Gastroesophageal sphincter (tissue), 4 donors: ENCODE data around the gene NOD2. TPM values are rescaled to one million over a fixed set of nuclear protein-coding genes. Genes with fewer than 3 reads are reported as not detected.
A peak's percentile ranks its signal among the peaks of the same experiment; 100 is the strongest.

Experiments used
- ATAC-seq: fragments of 150-250 bp; one replicate; pipeline ENCODE4 v1.9.1; 2016; ENCODE audit warnings: mild to moderate bottlenecking, moderate library complexity
- H3K27ac ChIP-seq, 4 donors: fragments of 200-600 bp; sonication (generic) in 3 of 4; 1 replicate in 3 of 4; 2 replicates in 1 of 4; pipeline ENCODE4 v1.5.1; 2016 to 2019
- H3K27me3 ChIP-seq: fragments of 200-600 bp; sonication (generic); one replicate; pipeline ENCODE4 v1.5.1; 2019
- H3K36me3 ChIP-seq, 2 donors: fragments of 200-600 bp; sonication (generic); one replicate each; pipeline ENCODE4 v1.5.1; 2019; ENCODE audit warnings: control low read depth in 1 of 2
- H3K4me1 ChIP-seq, 3 donors: fragments of 200-600 bp; sonication (generic); 1 replicate in 2 of 3; 2 replicates in 1 of 3; pipeline ENCODE4 v1.5.1; 2016 to 2019; ENCODE audit warnings: control low read depth in 2 of 3
- H3K4me3 ChIP-seq, 2 donors: fragments of 200-600 bp; sonication (generic); one replicate each; pipeline ENCODE4 v1.5.1; 2019; ENCODE audit warnings: mild to moderate bottlenecking in 1 of 2, moderate library complexity in 1 of 2
- H3K9me3 ChIP-seq, 3 donors: fragments of 200-600 bp; sonication (generic); one replicate each; pipeline ENCODE4 v1.5.1; 2017 to 2019; ENCODE audit warnings: control low read depth in 2 of 3
- CTCF ChIP-seq, 4 experiments: fragments of 200-600 bp in 2 of 4; fragments of 450-650 bp in 2 of 4; sonication (generic) in 1 of 4; IDR thresholded peaks; one replicate each; pipeline ENCODE4 v1.5.1; 2017 to 2019; ENCODE audit warnings: antibody characterized with exemption in 4 of 4, mild to moderate bottlenecking in 2 of 4, moderate library complexity in 2 of 4
- EP300 ChIP-seq: sonication (generic); formaldehyde crosslinking; IDR thresholded peaks from one replicate; pipeline ENCODE4 v1.6.1; 2017; ENCODE audit warnings: antibody characterized with exemption, mild to moderate bottlenecking
- POLR2A ChIP-seq, 2 donors: fragments of 450-650 bp; IDR thresholded peaks; one replicate each; pipeline ENCODE4 v1.6.1; 2017; ENCODE audit warnings: antibody characterized with exemption in 2 of 2, mild to moderate bottlenecking in 2 of 2, moderate library complexity in 1 of 2
- POLR2AphosphoS5 ChIP-seq: sonication (generic); formaldehyde crosslinking; IDR thresholded peaks from one replicate; pipeline ENCODE4 v1.6.1; 2017; ENCODE audit warnings: antibody characterized with exemption
- WGBS, 2 donors: methylation state at CpG; one replicate each; pipeline ENCODE4 v1.1.5; 2018; ENCODE audit warnings: low coverage in 1 of 2; 5-methylcytosine and 5-hydroxymethylcytosine counted together
- total RNA-seq, 4 donors: library from RNA; depleted of rRNA; stranded (reverse); fragments of >200 nt; gene quantifications; one replicate each; pipeline ENCODE4 v1.1.0, GENCODE V29; 2016

NOD2 gene
- total RNA-seq, 4 donors from 2014 or later: 0.82 to 5.9 (median 3.5) TPM

- WGBS, 2 donors: 71 to 74% methylated on average over 2 to 3 of the region's 5 CpGs
- no peak for ATAC-seq
- Histone ChIP-seq H3K36me3 (peaks cover 0 to 3% of the 10 kb centered on the region in 2 donors), H3K27me3 (no peaks in the 10 kb centered on the region), H3K27ac (no peak overlapping the region), H3K4me1 (peaks cover 0 to 17% (median 0%) of the 10 kb centered on the region in 3 donors), H3K9me3 (peaks cover 0 to 5% (median 0%) of the 10 kb centered on the region in 3 donors), H3K4me3 (no peak overlapping the region)
- TF ChIP-seq POLR2A (IDR thresholded peaks at IDR 0.05) (no peak), EP300 (no peak), POLR2AphosphoS5 (no peak), CTCF (IDR thresholded peaks at IDR 0.05) (no peak)
Measured at GRCh38 chr16:50709980-50710379, 16.6 kb downstream of the NOD2 start.

GRCh38 chr16:50711040-50711439, 17.6 kb downstream of the NOD2 start:
- Histone ChIP-seq H3K4me1 (peaks cover 0 to 17% (median 0%) of the 10 kb centered on the region in 3 donors), H3K27me3 (no peaks in the 10 kb centered on the region), H3K9me3 (no peaks in the 10 kb centered on the region), H3K4me3 (no peak overlapping the region), H3K27ac (peak overlapping the region in 1 of 4 donors; percentile 48), H3K36me3 (peaks cover 0 to 3% of the 10 kb centered on the region in 2 donors)
- ATAC-seq: no peak
- no peak for TF ChIP-seq POLR2A (IDR thresholded peaks at IDR 0.05)
- no peak for TF ChIP-seq EP300
- no peak for TF ChIP-seq POLR2AphosphoS5
- TF ChIP-seq CTCF (IDR thresholded peaks at IDR 0.05): no peak
- WGBS, 2 donors: 90% methylated on average over 6 of the region's 21 CpGs; no CpG with 5 or more reads in 1 of the 2 donors

GRCh38 chr16:50711862-50712559, 18.6 kb downstream of the NOD2 start:
- H3K36me3 ChIP-seq: peaks cover 0 to 3% of the 10 kb centered on the region in 2 donors
- peaks cover 0 to 17% (median 0%) of the 10 kb centered on the region in 3 donors for H3K4me1 ChIP-seq
- peak; percentile 13 for ATAC-seq
- H3K27me3 ChIP-seq: no peaks in the 10 kb centered on the region
- H3K27ac ChIP-seq: peak overlapping the region in 2 of 4 donors; percentile 22 to 48
- no peak overlapping the region for H3K4me3 ChIP-seq
- 100% methylated on average over 1 of the region's 25 CpGs; no CpG with 5 or more reads in 1 of the 2 donors for WGBS, 2 donors
- no peaks in the 10 kb centered on the region for H3K9me3 ChIP-seq
- TF ChIP-seq POLR2AphosphoS5: no peak
- no peak for TF ChIP-seq POLR2A (IDR thresholded peaks at IDR 0.05)
- TF ChIP-seq EP300: no peak
- TF ChIP-seq CTCF (IDR thresholded peaks at IDR 0.05): no peak

- no peak for ATAC-seq
- TF ChIP-seq EP300 (no peak), CTCF (IDR thresholded peaks at IDR 0.05) (no peak), POLR2AphosphoS5 (no peak), POLR2A (IDR thresholded peaks at IDR 0.05) (no peak)
- H3K9me3 ChIP-seq: no peaks in the 10 kb centered on the region
- WGBS, 2 donors: 86% methylated on average over 2 of the region's 3 CpGs; no CpG with 5 or more reads in 1 of the 2 donors
- peaks cover 0 to 17% (median 0%) of the 10 kb centered on the region in 3 donors for H3K4me1 ChIP-seq
- no peak overlapping the region for H3K27ac ChIP-seq
- H3K36me3 ChIP-seq: peaks cover 0 to 3% of the 10 kb centered on the region in 2 donors
- H3K27me3 ChIP-seq: no peaks in the 10 kb centered on the region
- H3K4me3 ChIP-seq: no peak overlapping the region
Measured at GRCh38 chr16:50712560-50712898, 19.1 kb downstream of the NOD2 start.

GRCh38 chr16:50712956-50713355, 19.6 kb downstream of the NOD2 start:
- no peak overlapping the region for H3K27ac ChIP-seq
- ATAC-seq: no peak
- H3K27me3 ChIP-seq: no peaks in the 10 kb centered on the region
- WGBS, 2 donors: 83% methylated on average over 3 of the region's 4 CpGs; no CpG with 5 or more reads in 1 of the 2 donors
- no peak overlapping the region for H3K4me3 ChIP-seq
- H3K36me3 ChIP-seq: peaks cover 0 to 3% of the 10 kb centered on the region in 2 donors
- H3K9me3 ChIP-seq: no peaks in the 10 kb centered on the region
- H3K4me1 ChIP-seq: peaks cover 0 to 17% (median 0%) of the 10 kb centered on the region in 3 donors
- no peak for TF ChIP-seq POLR2A (IDR thresholded peaks at IDR 0.05)
- TF ChIP-seq EP300: no peak
- no peak for TF ChIP-seq POLR2AphosphoS5
- TF ChIP-seq CTCF (IDR thresholded peaks at IDR 0.05): no peak
